HepG2 (cell line): ENCODE results near the gene THPO. TPM values are rescaled to one million over a fixed set of nuclear protein-coding genes. Genes with fewer than 3 reads are reported as not detected.
A peak's percentile ranks its signal among the peaks of the same experiment; 100 is the strongest.

ENCODE experiments used
- ETV5 ChIP-seq: IDR thresholded peaks from 2 replicates; pipeline ENCODE4 v1.6.1; 2018; ENCODE audit warnings: missing biosample characterization, missing genetic modification reagents, inconsistent platforms, borderline replicate concordance
- FOXJ3 ChIP-seq: sonication (generic); formaldehyde crosslinking; IDR thresholded peaks from 2 replicates; pipeline ENCODE4 v1.4.0; 2020; ENCODE audit warnings: missing genetic modification reagents, mild to moderate bottlenecking, borderline replicate concordance
- HNF4G ChIP-seq, 2 experiments: sonication (generic) in 1 of 2; formaldehyde crosslinking in 1 of 2; IDR thresholded peaks; 2 replicates each; pipeline versions ENCODE4 v1.4.0 to v1.6.1; 2011 to 2020; ENCODE audit warnings: borderline replicate concordance in 2 of 2, low read depth in 2 of 2, mild to moderate bottlenecking in 2 of 2, low read length in 1 of 2, missing genetic modification reagents in 1 of 2, moderate library complexity in 1 of 2
- NR2C2 ChIP-seq: sonication (generic); formaldehyde crosslinking; IDR thresholded peaks from 2 replicates; pipeline ENCODE4 v1.4.0; 2020; ENCODE audit warnings: missing genetic modification reagents, mild to moderate bottlenecking, moderate library complexity, borderline replicate concordance
- PCBP2 ChIP-seq: fragments of 200-400 bp; formaldehyde crosslinking; optimal IDR thresholded peaks from 2 replicates; pipeline ENCODE3; 2018; ENCODE audit warnings: low read length, low read depth; ENCODE audit not compliant: poor library complexity, severe bottlenecking
- SOX13 ChIP-seq, 3 experiments: fragments of 450-650 bp in 1 of 3; sonication (generic) in 1 of 3; formaldehyde crosslinking in 1 of 3; IDR thresholded peaks in 2 of 3; conservative IDR thresholded peaks in 1 of 3; 2 replicates each; pipeline versions ENCODE4 v1.5.0 to v1.6.1; 2016 to 2020; ENCODE audit warnings: antibody characterized with exemption in 1 of 3, mild to moderate bottlenecking in 1 of 3, missing compliant biosample characterization in 1 of 3, missing genetic modification reagents in 1 of 3, moderate library complexity in 1 of 3
- ZFP36L2 ChIP-seq: sonication (generic); formaldehyde crosslinking; IDR thresholded peaks from 2 replicates; pipeline ENCODE4 v1.4.0; 2020; ENCODE audit warnings: missing genetic modification reagents
- ZKSCAN1 ChIP-seq: fragments of 150-350 bp; IDR thresholded peaks from 2 replicates; pipeline ENCODE4 v1.6.1; 2014; ENCODE audit warnings: low read length
- ZNF558 ChIP-seq: sonication (generic); formaldehyde crosslinking; IDR thresholded peaks from 2 replicates; pipeline ENCODE4 v1.9.0; 2022; ENCODE audit warnings: mild to moderate bottlenecking, missing genetic modification reagents, borderline replicate concordance
- ZNF614 ChIP-seq: IDR thresholded peaks from 2 replicates; pipeline ENCODE4 v1.6.1; 2018; ENCODE audit warnings: missing biosample characterization, missing genetic modification reagents, inconsistent platforms, borderline replicate concordance
- ZNF747 ChIP-seq: sonication (generic); formaldehyde crosslinking; IDR thresholded peaks from 2 replicates; pipeline ENCODE4 v1.8.1; 2023; ENCODE audit warnings: missing genetic modification reagents, mild to moderate bottlenecking, borderline replicate concordance
- ZZZ3 ChIP-seq: sonication (generic); formaldehyde crosslinking; IDR thresholded peaks from 2 replicates; pipeline ENCODE4 v1.4.0; 2020; ENCODE audit warnings: missing genetic modification reagents, mild to moderate bottlenecking, borderline replicate concordance
- polyA plus RNA-seq, 8 experiments: library from polyadenylated mRNA; depleted of rRNA in 3 of 8; stranded (reverse) in 7 of 8; unstranded in 1 of 8; fragments of >200 nt; fragmentation: Illumina TruSeq in 4 of 8; extraction: Trizol in 4 of 8; gene quantifications; 2 replicates each; pipeline versions ENCODE4 v1.2.1 to v1.2.3, GENCODE V29; 2011 to 2016; ENCODE audit warnings: low read depth in 4 of 8, missing spikeins in 1 of 8, mixed read lengths in 1 of 8; ENCODE audit not compliant: insufficient read depth in 1 of 8
- total RNA-seq, 5 experiments: library from RNA; depleted of rRNA; stranded (reverse); fragments of >200 nt; fragmentation: Illumina TruSeq; extraction: Trizol; gene quantifications; 2 replicates each; pipeline ENCODE4 v1.2.3, GENCODE V29; 2016; ENCODE audit warnings: low read depth in 1 of 5
- TF ChIP-seq, protein P1 (sequence below): IDR thresholded peaks from 2 replicates; pipeline ENCODE4 v1.4.0; 2020; ENCODE audit warnings: mild to moderate bottlenecking, missing genetic modification reagents
- TF ChIP-seq, protein P2 (sequence below): sonication (generic); formaldehyde crosslinking; IDR thresholded peaks from 2 replicates; pipeline ENCODE4 v1.5.0; 2020; ENCODE audit warnings: mild to moderate bottlenecking, low read depth, missing genetic modification reagents, borderline replicate concordance
- TF ChIP-seq, protein P3 (sequence below): sonication (generic); formaldehyde crosslinking; IDR thresholded peaks from 2 replicates; pipeline ENCODE4 v1.9.0; 2021; ENCODE audit warnings: missing genetic modification reagents, borderline replicate concordance
- TF ChIP-seq, protein P4 (sequence below): sonication (generic); formaldehyde crosslinking; IDR thresholded peaks from 2 replicates; pipeline ENCODE4 v1.4.0; 2020; ENCODE audit warnings: missing genetic modification reagents
- TF ChIP-seq, protein P5 (sequence below): sonication (generic); formaldehyde crosslinking; IDR thresholded peaks from 2 replicates; pipeline ENCODE4 v1.4.0; 2020; ENCODE audit warnings: missing genetic modification reagents

The THPO gene
- total and polyA plus RNA-seq, 2 of the 13 experiments (the other 11 are each of a cell fraction or from before 2014, with no cell fraction given): 2.8 to 4.8 TPM

DNA sequence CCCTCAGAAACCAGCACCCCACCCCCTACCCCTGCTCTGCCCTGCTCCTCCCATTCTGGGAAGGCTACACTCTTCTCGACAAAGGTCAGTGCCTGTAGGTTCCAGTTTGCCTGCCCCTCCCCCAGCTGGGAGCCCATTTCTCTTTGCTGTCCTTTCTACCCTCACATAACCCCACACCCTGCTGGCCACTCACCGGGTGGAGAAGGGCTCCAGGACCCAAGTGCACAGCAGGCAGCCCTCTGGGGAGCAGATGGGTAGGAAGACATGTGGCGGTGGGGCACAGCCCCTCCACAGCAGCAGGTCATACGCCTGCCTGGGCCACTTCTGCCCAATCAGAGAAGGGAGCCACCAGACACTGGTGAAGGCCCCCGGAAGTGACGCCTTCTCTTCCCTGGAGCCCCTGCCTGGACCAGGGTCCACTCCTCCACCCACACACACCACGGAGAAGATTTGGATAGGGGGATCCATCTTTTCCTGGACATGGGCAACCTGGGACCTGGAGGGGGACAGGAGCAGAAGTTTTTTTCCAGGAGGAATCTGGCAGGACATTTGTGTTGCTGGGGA lies at the start of gene THPO (continued):
- no peak for TF ChIP-seq SOX13 (IDR thresholded peaks at IDR 0.05)
- TF ChIP-seq SOX13 (CRISPR knock-in tag; conservative IDR thresholded peaks at IDR 0.05 in 1 of 2, IDR thresholded peaks at IDR 0.05 in 1 of 2): peak in 1 of 2 experiments; percentile 9; a peak in 1 of 4 replicates
- TF ChIP-seq ZNF558 (CRISPR knock-in tag): peak; percentile 18; the same call in 1 of the 2 replicates
- TF ChIP-seq ZKSCAN1: no peak
- TF ChIP-seq, protein P1, sequence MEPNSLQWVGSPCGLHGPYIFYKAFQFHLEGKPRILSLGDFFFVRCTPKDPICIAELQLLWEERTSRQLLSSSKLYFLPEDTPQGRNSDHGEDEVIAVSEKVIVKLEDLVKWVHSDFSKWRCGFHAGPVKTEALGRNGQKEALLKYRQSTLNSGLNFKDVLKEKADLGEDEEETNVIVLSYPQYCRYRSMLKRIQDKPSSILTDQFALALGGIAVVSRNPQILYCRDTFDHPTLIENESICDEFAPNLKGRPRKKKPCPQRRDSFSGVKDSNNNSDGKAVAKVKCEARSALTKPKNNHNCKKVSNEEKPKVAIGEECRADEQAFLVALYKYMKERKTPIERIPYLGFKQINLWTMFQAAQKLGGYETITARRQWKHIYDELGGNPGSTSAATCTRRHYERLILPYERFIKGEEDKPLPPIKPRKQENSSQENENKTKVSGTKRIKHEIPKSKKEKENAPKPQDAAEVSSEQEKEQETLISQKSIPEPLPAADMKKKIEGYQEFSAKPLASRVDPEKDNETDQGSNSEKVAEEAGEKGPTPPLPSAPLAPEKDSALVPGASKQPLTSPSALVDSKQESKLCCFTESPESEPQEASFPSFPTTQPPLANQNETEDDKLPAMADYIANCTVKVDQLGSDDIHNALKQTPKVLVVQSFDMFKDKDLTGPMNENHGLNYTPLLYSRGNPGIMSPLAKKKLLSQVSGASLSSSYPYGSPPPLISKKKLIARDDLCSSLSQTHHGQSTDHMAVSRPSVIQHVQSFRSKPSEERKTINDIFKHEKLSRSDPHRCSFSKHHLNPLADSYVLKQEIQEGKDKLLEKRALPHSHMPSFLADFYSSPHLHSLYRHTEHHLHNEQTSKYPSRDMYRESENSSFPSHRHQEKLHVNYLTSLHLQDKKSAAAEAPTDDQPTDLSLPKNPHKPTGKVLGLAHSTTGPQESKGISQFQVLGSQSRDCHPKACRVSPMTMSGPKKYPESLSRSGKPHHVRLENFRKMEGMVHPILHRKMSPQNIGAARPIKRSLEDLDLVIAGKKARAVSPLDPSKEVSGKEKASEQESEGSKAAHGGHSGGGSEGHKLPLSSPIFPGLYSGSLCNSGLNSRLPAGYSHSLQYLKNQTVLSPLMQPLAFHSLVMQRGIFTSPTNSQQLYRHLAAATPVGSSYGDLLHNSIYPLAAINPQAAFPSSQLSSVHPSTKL (CRISPR knock-in tag): no peak; the same call in 1 of the 2 replicates
- TF ChIP-seq, protein P2, sequence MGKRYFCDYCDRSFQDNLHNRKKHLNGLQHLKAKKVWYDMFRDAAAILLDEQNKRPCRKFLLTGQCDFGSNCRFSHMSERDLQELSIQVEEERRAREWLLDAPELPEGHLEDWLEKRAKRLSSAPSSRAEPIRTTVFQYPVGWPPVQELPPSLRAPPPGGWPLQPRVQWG (CRISPR knock-in tag): no peak
- TF ChIP-seq, protein P3, sequence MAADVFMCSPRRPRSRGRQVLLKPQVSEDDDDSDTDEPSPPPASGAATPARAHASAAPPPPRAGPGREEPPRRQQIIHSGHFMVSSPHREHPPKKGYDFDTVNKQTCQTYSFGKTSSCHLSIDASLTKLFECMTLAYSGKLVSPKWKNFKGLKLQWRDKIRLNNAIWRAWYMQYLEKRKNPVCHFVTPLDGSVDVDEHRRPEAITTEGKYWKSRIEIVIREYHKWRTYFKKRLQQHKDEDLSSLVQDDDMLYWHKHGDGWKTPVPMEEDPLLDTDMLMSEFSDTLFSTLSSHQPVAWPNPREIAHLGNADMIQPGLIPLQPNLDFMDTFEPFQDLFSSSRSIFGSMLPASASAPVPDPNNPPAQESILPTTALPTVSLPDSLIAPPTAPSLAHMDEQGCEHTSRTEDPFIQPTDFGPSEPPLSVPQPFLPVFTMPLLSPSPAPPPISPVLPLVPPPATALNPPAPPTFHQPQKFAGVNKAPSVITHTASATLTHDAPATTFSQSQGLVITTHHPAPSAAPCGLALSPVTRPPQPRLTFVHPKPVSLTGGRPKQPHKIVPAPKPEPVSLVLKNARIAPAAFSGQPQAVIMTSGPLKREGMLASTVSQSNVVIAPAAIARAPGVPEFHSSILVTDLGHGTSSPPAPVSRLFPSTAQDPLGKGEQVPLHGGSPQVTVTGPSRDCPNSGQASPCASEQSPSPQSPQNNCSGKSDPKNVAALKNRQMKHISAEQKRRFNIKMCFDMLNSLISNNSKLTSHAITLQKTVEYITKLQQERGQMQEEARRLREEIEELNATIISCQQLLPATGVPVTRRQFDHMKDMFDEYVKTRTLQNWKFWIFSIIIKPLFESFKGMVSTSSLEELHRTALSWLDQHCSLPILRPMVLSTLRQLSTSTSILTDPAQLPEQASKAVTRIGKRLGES: no peak
- no peak for TF ChIP-seq FOXJ3 (CRISPR knock-in tag)
- TF ChIP-seq NR2C2 (CRISPR knock-in tag): peak; percentile 86
- 0 out of 2 replicates have a peak, but pooled peaks have one; percentile 16 for TF ChIP-seq ZNF747 (CRISPR knock-in tag)
- TF ChIP-seq ZFP36L2 (CRISPR knock-in tag): no peak
- TF ChIP-seq, protein P4, sequence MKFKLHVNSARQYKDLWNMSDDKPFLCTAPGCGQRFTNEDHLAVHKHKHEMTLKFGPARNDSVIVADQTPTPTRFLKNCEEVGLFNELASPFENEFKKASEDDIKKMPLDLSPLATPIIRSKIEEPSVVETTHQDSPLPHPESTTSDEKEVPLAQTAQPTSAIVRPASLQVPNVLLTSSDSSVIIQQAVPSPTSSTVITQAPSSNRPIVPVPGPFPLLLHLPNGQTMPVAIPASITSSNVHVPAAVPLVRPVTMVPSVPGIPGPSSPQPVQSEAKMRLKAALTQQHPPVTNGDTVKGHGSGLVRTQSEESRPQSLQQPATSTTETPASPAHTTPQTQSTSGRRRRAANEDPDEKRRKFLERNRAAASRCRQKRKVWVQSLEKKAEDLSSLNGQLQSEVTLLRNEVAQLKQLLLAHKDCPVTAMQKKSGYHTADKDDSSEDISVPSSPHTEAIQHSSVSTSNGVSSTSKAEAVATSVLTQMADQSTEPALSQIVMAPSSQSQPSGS (CRISPR knock-in tag): 0 out of 2 replicates have a peak, but pooled peaks have one; percentile 16
- 0 out of 2 replicates have a peak, but pooled peaks have one; percentile 42 for TF ChIP-seq ZNF614
- peak; percentile 86 for TF ChIP-seq ETV5 (CRISPR knock-in tag)
- TF ChIP-seq HNF4G (IDR thresholded peaks at IDR 0.05; ENCODE audit: borderline replicate concordance, low read depth, low read length): no peak
- TF ChIP-seq HNF4G (CRISPR knock-in tag; IDR thresholded peaks at IDR 0.05; ENCODE audit: borderline replicate concordance, low read depth): peak; percentile 42; the same call in 1 of the 2 replicates
- TF ChIP-seq ZZZ3: peak; percentile 33; the same call in 1 of the 2 replicates
- no peak for TF ChIP-seq PCBP2
- TF ChIP-seq, protein P5, sequence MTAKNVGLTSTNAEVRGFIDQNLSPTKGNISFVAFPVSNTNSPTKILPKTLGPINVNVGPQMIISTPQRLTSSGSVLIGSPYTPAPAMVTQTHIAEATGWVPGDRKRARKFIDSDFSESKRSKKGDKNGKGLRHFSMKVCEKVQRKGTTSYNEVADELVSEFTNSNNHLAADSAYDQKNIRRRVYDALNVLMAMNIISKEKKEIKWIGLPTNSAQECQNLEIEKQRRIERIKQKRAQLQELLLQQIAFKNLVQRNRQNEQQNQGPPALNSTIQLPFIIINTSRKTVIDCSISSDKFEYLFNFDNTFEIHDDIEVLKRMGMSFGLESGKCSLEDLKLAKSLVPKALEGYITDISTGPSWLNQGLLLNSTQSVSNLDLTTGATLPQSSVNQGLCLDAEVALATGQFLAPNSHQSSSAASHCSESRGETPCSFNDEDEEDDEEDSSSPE (CRISPR knock-in tag): peak; percentile 2; the same call in 1 of the 2 replicates
